CD4-positive, alpha-beta T cell treated with Interleukin-17A for 1 hour (primary cell): ENCODE data around the gene PLXNA4.

Experiments used
- DNase-seq: peaks from one replicate; pipeline ENCODE4 v3.0.0-alpha.2; 2020

PLXNA4 gene

DNA sequence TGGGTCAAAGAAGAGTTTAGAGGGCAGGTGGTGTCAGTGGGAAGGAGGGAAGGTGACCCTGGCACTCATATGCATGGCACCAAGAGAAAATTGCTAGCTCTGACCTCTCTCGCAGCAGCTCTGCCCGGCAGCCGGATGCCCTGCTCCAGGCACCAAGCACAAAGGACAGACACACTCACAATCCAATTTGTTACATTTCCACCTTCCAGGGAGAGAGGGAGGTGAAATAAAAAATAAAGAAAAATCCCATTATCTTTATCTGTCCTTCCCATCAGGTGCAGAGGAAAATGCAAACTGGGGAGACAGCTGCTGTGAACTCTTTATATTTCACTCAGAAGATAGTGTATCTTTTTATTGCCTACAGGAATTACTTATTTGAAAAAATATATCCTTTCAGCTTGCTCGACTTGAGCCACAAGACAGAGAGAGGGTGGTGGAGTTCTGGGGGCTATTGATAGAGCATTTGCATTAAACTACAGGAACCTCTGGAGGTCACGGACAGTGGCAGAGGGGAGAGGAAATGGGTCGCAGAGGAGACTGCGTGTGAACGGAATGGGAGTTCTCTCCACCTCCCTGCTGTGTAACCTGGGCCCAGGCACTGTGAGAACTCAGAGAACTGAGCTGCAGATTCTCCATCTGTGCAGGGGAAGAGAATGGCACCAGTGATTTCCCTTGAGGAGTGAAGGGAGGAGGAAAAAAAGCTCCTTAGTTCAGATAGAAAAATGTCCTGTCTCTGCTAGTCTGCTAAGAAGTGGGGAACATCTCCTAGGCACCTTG is 421.4 kb downstream of the PLXNA4 start:
- DNase-seq, result no peak

DNA sequence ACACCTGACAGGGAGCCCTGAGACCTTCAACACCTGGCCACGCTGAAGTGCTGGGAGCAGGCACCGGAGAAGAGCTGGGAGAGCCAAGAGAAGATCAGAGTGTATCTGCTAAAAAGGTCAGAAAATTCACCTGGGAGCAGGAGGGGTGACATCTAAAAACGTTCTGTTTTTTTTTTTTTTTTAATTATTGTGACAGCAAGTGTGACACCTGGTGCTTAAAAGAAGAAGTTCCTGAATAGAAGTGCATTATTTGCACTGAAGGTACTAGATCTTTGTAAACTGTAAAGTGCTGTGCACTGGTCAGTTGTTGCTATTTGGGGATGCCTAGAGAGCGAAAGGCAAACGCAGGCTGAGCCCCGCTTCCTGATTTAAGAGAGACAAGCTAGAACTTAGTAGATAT is 422.0 kb downstream of the PLXNA4 start:
- no peak for DNase-seq

- DNase-seq, result no peak
Observed at GRCh38 chr7:132152131-132152889, 424.0 kb downstream of the PLXNA4 start.

DNA sequence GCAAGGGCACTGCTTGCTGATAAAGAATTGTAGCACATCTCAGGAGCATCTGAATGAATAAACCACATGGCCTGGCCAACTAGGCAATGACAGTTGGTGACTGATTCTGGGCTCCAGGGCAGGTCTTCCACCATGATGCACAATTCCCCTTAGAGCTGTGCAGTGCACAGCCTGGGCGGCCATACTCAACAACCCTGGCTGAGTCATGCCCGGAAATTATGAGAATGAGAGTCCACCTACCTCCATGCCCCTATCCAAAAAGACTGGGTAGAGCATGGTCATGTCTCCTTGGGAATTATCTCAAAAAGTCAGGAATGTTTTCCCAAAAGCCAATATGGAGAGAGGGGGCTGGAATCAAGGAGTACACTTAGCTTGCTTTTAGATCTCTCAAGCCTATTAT is 425.6 kb downstream of the PLXNA4 start:
- no peak for DNase-seq

- DNase-seq, result no peak
Observed at GRCh38 chr7:132149436-132150304, 426.6 kb downstream of the PLXNA4 start.

DNA sequence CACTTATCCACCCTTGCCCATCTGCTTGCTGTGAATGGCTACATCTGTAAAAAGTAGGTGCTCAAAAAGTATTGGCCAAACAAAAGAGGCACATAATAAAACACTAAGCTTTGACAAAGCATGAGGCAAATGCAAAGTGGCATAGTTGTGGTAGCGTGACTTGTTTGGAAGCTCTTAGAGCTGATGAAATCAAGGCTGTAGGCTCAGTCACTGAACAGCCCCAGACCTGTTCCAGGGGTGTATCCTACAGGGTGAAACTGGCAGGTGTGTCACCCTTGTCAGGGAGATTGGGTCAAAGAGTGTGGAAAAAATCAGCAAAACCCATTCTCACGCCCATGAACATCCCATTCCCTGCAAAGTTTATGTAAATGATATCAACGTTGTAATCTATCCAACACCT is 427.4 kb downstream of the PLXNA4 start:
- no peak for DNase-seq

- DNase-seq, result no peak
Observed at GRCh38 chr7:132145466-132145865, 430.8 kb downstream of the PLXNA4 start.

GRCh38 chr7:132145063-132145462 is 431.2 kb downstream of the PLXNA4 start:
- DNase-seq, result no peak

- DNase-seq, result no peak
Observed at GRCh38 chr7:132142006-132142405, 434.3 kb downstream of the PLXNA4 start.

DNA sequence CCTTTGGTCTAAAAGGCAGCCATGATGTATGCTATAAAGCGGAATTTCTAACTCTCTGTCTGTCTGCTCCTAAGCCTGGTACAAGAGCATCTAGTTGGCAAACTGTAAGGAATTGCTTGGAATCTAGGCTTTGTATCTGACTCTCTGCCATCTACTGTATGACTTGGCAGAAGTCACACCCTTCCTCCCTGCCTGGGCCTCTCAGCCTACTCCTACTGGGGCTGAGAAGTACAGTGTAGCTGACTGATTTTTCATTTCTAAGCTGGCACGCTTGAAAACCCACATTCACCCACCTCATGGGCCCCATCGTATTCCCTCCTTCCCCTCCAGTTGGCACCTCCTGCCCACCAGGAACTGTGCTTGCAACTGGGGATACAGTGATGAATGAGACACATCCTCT is 435.2 kb downstream of the PLXNA4 start:
- DNase-seq, result no peak

DNA sequence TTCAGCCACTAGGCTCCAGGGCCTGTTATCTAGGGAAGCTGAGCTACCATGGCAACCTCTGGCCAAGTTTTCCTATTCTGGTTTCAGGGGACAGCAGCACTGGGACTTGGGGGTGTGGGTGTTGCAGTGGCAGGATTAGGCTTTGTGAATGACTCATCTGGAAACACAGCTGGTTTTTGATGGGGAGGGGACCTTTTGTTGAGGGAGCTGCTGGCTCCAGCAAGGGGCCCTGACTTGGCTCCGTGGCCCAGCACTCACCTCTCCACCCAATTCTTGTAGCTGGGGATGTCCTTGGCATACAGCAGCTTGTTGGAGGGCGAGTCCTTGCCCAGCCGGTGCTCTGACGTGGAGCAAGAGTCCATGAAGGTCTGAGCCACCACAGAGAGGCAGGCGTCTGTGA is 435.9 kb downstream of the PLXNA4 start:
- no peak for DNase-seq

DNA sequence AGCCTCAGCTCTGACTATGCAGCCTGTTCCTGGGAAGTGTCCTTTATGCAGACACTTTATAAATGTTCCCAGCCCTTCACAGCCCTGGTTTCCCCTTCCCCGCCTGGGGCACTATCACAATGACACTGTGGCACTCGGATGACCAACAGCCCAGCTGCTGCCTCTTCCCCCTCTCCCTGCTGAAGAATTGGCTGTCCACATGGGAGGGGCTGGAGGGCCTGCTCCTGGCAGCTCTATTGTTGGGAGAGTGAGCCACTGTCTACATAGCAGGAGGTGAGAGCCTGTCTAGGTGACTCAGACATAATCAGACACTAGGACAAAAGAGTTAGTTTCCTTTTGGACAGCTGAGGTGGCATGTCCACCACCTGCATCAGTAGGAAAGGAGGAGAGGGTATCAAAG is 437.5 kb downstream of the PLXNA4 start:
- DNase-seq, result no peak

DNA sequence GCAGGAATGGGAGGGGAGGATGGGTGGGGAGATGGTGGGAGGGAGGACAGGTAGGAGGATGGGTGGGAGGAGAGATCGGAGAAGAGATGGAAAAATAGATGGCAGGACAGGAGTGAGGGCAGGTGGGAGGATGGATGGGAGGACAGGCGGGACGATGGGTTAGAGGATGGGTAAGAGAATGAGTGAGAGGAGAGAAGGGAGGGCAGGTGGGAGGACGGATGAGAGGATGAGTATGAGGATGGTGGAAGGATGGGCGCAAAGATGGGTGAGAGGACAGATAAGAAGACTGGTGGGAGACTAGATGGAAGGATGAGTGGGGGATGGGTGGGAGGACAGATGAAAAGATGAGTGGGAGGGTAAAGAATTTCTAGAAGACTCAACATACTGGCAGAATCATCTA is 438.6 kb downstream of the PLXNA4 start:
- no peak for DNase-seq

- DNase-seq, result no peak
Observed at GRCh38 chr7:132135746-132136385, 440.4 kb downstream of the PLXNA4 start.

- DNase-seq, result no peak
Observed at GRCh38 chr7:132134814-132135445, 441.3 kb downstream of the PLXNA4 start.

DNA sequence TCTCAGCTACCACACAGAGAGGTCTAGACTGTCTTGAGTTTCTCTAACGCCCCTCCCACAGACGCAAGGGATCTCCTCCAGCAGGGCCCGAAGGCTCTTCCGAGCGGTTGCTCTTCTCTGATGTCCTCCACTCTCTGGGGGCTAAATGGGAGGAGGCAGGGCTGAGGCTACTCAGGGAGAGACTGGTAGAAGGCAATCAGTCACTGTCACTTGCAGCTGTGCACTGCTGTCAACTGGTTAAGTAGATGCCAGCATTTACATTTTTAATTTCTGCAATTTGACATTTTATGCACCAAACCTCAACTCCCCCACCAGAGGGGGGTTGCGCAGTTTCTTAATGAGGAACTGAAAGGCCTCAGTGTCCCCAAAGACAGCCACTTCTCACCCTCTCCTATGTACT is 442.8 kb downstream of the PLXNA4 start:
- DNase-seq, result no peak

DNA sequence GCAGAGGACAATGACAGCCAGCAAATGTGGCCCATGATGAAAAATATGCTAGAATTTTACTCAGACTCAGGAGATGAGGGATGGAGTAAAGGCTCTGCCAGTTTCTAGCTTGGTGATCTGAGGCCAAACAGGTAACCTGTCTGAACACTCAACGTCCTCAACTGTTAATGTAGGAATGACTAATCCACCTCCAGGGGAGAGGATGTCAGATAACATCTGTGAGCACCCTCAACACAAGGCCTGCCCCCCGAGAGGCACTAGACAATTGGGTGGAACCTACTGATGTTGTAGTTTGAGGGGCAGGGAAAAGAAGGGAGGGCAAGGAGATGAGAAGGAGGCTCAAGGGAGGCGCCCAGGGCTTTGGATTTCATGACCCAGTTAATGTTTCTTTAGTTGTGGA is 445.1 kb downstream of the PLXNA4 start:
- no peak for DNase-seq

DNA sequence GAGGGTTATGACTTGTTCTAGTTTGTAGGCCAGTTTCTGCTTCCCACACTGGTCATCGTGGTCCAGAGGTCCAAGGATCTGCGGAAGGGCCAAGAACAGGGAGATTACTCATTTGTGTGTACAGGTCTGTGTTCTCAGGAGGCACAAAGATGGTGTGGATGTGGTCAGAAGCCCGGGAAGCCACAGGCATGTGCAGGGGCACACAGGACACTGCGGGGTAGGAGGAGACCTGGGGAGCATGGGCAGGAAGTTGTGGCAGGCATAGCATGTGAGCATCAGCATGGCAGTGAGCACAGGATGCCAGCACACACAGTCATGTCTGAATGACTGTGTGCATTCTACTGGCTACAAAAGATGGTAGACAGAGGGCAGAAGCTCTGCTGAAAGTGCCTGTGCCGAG is 445.8 kb downstream of the PLXNA4 start:
- DNase-seq, result no peak

GRCh38 chr7:132125872-132126595 is 450.2 kb downstream of the PLXNA4 start:
- DNase-seq, result no peak

- DNase-seq, result no peak
Observed at GRCh38 chr7:132125096-132125495, 451.2 kb downstream of the PLXNA4 start.

DNA sequence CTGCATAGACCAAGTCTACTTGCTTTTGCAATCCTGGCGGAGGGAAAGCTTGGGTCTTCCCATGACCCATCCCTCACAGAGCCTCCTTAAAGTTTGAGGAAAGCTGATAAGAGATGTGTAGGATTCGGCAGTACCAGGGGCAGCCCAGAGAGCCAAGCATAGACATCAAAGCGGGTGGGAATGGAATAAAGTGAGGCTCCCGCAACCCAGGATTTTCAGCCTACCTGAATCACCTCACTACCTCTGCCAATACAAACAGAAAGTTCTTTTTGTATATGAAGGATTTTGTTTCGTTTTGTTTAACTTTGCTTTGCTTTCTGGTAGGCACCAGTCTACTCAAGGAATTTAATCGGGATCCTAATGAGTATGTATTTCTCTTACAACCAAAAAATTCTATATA is 451.7 kb downstream of the PLXNA4 start:
- no peak for DNase-seq

DNA sequence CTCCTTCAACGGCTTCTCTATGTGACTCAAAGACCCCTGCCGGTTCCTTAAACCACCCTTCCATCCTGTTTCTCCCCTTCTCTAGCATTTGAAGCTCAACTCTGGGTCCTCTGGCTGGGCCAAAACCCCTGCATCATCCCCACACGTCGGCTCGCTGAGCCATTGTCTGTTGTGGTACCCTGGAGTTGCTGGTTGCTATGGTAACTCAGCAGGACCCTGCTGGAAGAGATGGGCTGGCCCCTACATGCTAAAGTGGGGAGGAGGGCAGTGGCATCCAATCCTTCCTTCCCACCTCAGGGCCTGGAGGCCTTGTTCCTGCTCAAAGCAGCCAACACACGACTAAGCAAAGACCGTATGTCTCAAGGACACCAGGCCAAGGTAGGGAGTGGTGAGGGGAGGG is 452.5 kb downstream of the PLXNA4 start:
- no peak for DNase-seq
